Ectodermal cell (in vitro differentiated cells): ENCODE data around the gene TMIE.
"Not testable (repeated sequence)": the region's sequence is repeated elsewhere in the genome, so short reads cannot be mapped to it uniquely, and the experiment has no call there.

Experiments used
- H3K27ac ChIP-seq: 2 replicates; pipeline ENCODE4 v1.7.0; 2013; ENCODE audit warnings: mild to moderate bottlenecking, low read depth, low read length; ENCODE audit not compliant: insufficient read depth, poor library complexity, severe bottlenecking
- H3K27me3 ChIP-seq: 2 replicates; pipeline ENCODE4 v1.7.0; 2013; ENCODE audit warnings: mild to moderate bottlenecking, low read length; ENCODE audit not compliant: insufficient read depth, control insufficient read depth, poor library complexity, severe bottlenecking
- H3K36me3 ChIP-seq: one replicate; pipeline ENCODE4 v1.7.0; 2013; ENCODE audit warnings: low read length; ENCODE audit not compliant: control insufficient read depth, insufficient read depth
- H3K4me1 ChIP-seq: one replicate; pipeline ENCODE4 v1.7.0; 2013; ENCODE audit warnings: low read length; ENCODE audit not compliant: control insufficient read depth, insufficient read depth
- H3K4me3 ChIP-seq: 2 replicates; pipeline ENCODE4 v1.7.0; 2013; ENCODE audit warnings: low read depth, low read length, control low read depth; ENCODE audit not compliant: insufficient read depth
- H3K9me3 ChIP-seq: 2 replicates; pipeline ENCODE4 v1.7.0; 2013; ENCODE audit warnings: mild to moderate bottlenecking, low read length, moderate library complexity; ENCODE audit not compliant: control insufficient read depth
- WGBS, 2 experiments: methylation state at CpG; one replicate each; pipeline ENCODE4 v1.1.7; 2013; ENCODE audit warnings: missing lambda C conversion rate in 2 of 2; 5-methylcytosine and 5-hydroxymethylcytosine counted together

The TMIE gene

DNA sequence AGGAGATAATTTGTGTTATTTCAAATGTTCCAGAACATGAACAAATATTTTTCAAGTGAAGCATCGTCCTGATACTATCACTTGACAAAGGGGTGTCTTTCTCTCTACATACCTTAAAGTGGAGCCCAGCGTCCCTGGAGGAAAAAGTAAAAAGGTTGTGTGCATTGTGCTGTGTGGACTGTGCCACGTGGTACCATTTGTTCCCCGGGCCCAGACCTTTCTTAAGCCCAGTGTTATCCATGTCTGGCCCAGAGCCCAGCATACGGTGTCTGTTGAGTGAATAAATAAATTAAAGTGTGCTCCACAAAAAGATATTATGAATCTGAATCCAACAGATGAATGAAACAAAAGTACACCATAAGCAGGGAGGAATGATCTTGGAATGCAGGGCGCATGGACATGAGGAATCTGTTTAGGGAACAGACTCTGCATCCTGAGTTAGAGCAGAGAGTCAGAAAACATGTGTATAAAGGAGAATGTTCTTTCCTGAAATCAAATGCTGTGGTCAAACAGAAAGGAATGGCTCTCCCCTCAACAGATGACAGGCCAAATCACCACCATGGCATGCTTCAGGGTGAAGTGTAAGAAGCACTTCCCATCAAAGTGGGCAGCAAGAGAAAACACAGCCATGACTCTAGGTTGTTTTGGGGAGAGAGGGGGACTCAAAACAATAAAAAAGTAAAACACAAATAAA, 24.6 kb downstream of the TMIE start:
- no peaks in the 10 kb centered on the region for H3K36me3 ChIP-seq
- no peaks in the 10 kb centered on the region for H3K27me3 ChIP-seq
- 86 to 92% methylated on average over 6 of the region's 6 CpGs for WGBS, 2 experiments
- H3K4me3 ChIP-seq: no peak overlapping the region
- no peaks in the 10 kb centered on the region for H3K9me3 ChIP-seq
- no peaks in the 10 kb centered on the region for H3K4me1 ChIP-seq
- H3K27ac ChIP-seq: no peak overlapping the region

- WGBS, 2 experiments: 78 to 85% methylated on average over 4 of the region's 4 CpGs
- no peak overlapping the region for H3K27ac ChIP-seq
- no peak overlapping the region for H3K4me3 ChIP-seq
- no peaks in the 10 kb centered on the region for H3K36me3 ChIP-seq
- no peaks in the 10 kb centered on the region for H3K9me3 ChIP-seq
- H3K4me1 ChIP-seq: no peaks in the 10 kb centered on the region
- H3K27me3 ChIP-seq: no peaks in the 10 kb centered on the region
Measured at GRCh38 chr3:46729038-46729437, 27.8 kb downstream of the TMIE start.

DNA sequence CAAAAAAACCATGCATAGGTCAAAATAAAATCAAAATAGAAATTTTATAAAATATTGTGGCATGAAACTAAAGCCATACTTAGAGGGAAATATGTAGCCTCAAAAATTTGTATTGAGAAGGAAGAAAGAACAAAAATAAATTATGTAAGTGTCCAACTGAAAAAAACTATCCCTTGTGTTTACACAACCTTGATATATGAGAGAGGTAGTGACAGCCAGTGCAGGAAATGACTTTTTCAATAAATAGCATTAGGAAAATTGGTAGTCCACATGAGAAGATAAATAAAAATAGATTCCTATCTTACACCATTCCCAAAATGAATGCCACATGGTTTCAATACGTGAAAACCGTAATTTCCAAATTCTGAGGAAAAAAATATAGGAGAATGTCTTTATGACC, 29.6 kb downstream of the TMIE start:
- H3K36me3 ChIP-seq: no peaks in the 10 kb centered on the region
- WGBS, 2 experiments: 86% methylated on average over 1 of the region's 2 CpGs; no CpG with 5 or more reads in 1 of the 2 experiments
- H3K9me3 ChIP-seq: no peaks in the 10 kb centered on the region
- H3K4me1 ChIP-seq: no peaks in the 10 kb centered on the region
- H3K27ac ChIP-seq: no peak overlapping the region
- H3K4me3 ChIP-seq: no peak overlapping the region
- H3K27me3 ChIP-seq: no peaks in the 10 kb centered on the region

- Histone ChIP-seq H3K27ac (no peak overlapping the region), H3K36me3 (no peaks in the 10 kb centered on the region), H3K4me1 (no peaks in the 10 kb centered on the region), H3K27me3 (no peaks in the 10 kb centered on the region), H3K9me3 (no peaks in the 10 kb centered on the region), H3K4me3 (no peak overlapping the region)
- WGBS, 2 experiments: 80 to 94% methylated on average over 2 to 3 of the region's 3 CpGs
Measured at GRCh38 chr3:46731795-46732194, 30.6 kb downstream of the TMIE start.

GRCh38 chr3:46733026-46733800, 32.0 kb downstream of the TMIE start:
- whole genome bisulfite sequencing, 2 experiments: 90 to 91% methylated on average over 9 of the region's 9 CpGs
- H3K27ac ChIP-seq: no peak overlapping the region
- H3K9me3 ChIP-seq: no peaks in the 10 kb centered on the region
- no peaks in the 10 kb centered on the region for H3K4me1 ChIP-seq
- no peaks in the 10 kb centered on the region for H3K27me3 ChIP-seq
- no peak overlapping the region for H3K4me3 ChIP-seq
- no peaks in the 10 kb centered on the region for H3K36me3 ChIP-seq

GRCh38 chr3:46734773-46735172, 33.6 kb downstream of the TMIE start:
- WGBS, 2 experiments: 82 to 95% methylated on average over 4 of the region's 4 CpGs
- Histone ChIP-seq H3K27ac (no peak overlapping the region), H3K4me1 (no peaks in the 10 kb centered on the region), H3K36me3 (no peaks in the 10 kb centered on the region), H3K9me3 (no peaks in the 10 kb centered on the region), H3K4me3 (no peak overlapping the region), H3K27me3 (no peaks in the 10 kb centered on the region)

DNA sequence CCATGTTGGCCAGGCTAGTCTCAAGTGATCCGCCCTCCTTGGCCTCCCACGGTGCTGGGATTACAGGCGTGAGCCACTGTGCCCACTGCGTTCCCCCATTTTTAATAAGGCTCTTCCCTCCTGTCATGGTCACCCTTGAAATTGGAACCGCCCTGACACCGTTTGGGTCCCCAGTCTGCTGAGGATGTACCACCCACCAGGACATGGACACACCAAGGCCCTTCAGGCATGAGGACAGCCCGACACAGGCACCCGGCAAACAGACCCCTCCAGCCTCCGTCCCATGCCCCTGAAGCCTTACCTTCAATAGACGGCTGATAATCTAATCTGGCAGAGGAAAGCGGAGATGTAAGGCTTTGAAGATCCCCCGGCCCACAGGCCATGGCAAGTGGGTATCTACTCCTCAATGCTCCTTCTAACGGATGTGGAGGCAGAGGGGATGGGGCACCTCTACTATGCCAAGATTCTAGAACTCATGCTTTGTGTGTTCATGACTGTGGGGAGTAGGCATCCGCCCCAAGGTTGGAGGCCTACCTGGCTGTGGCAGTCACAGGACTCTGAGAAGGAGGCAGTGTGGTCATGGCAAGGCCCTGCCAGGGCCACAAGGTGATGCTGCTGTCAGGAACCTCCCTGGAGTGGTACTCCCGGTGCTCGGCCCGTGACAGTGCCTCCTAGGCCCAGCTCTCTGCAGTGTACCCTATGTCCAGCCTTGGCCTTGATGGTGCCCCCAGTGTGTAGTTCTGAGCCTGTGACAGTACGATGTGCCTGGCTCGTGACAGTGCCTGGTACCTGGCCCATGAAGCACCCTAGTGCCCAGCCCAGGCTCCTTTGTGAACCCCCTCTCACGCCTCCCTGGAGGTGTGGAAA, 35.0 kb downstream of the TMIE start:
- Histone ChIP-seq H3K27ac (no peak overlapping the region), H3K4me1 (no peaks in the 10 kb centered on the region), H3K27me3 (no peaks in the 10 kb centered on the region), H3K36me3 (no peaks in the 10 kb centered on the region), H3K4me3 (no peak overlapping the region), H3K9me3 (no peaks in the 10 kb centered on the region)
- 92 to 96% methylated on average over 20 of the region's 20 CpGs for WGBS, 2 experiments

GRCh38 chr3:46737329-46737731, 36.1 kb downstream of the TMIE start:
- H3K27me3 ChIP-seq: no peaks in the 10 kb centered on the region
- H3K4me1 ChIP-seq: no peaks in the 10 kb centered on the region
- 88 to 89% methylated on average over 4 of the region's 4 CpGs for WGBS, 2 experiments
- H3K4me3 ChIP-seq: no peak overlapping the region
- no peaks in the 10 kb centered on the region for H3K36me3 ChIP-seq
- no peak overlapping the region for H3K27ac ChIP-seq
- no peaks in the 10 kb centered on the region for H3K9me3 ChIP-seq

DNA sequence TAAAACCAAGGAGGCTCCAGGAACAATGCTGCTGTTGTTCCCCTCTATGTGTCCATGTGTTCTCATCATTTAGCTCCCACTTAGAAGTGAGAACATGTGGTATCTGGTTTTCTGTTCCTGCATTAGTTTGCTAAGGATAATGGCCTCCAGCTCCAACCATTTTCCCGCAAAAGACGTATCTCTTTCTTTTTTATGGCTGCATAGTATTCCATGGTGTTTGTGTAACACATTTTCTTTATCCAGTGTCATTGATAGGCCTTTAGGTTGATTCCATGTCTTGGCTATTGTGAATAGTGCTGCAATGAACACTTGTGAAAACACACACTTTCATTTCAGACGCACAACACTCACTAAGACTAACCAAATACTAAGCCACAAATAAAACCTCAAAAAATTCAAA, 38.4 kb downstream of the TMIE start:
- H3K4me1 ChIP-seq, H3K4me3 ChIP-seq, H3K9me3 ChIP-seq, H3K27ac ChIP-seq, H3K27me3 ChIP-seq, H3K36me3 ChIP-seq: not testable (repeated sequence)
- 87 to 88% methylated on average over 3 of the region's 3 CpGs for WGBS, 2 experiments

DNA sequence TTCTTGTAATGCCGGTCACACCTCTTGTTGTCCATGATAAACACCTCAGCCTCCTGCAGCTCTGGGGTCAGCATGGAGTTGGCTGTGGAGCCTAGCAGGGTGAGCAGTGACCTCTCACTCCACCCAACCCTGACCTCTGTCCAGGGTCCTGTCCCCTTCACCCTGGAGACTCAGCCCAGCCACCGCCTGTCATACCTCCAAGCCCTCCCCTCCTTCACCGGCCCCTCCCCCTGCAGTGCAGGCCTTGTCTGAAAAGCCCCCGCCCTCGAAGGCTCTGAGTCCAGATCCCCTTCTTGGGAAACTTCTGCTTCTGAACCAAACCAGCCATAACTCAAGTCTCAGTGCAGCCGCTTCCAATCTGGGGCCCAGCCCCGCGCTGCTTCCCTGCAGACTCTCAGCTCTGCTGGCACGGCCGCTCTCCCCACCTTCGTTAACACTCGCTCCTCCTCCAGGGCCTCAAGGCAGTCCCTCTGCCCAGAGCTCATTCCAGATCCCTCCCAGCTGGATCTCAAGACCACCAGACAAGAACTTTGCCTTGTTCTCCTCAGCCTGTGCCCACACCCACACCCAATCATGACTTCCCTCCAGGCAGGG, 41.9 kb downstream of the TMIE start:
- Histone ChIP-seq H3K27ac (no peak overlapping the region), H3K4me3 (no peak overlapping the region), H3K9me3 (no peaks in the 10 kb centered on the region), H3K27me3 (no peaks in the 10 kb centered on the region), H3K4me1 (no peaks in the 10 kb centered on the region), H3K36me3 (no peaks in the 10 kb centered on the region)
- 76 to 80% methylated on average over 12 of the region's 12 CpGs for WGBS, 2 experiments
